Limb (tissue), 2 donors: ENCODE results near the gene GALNT7.
A peak's percentile ranks its signal among the peaks of the same experiment; 100 is the strongest.
"Not testable (repeated sequence)": the region's sequence is repeated elsewhere in the genome, so short reads cannot be mapped to it uniquely, and the experiment has no call there.

Experiments
- DNase-seq, 2 donors: peaks; one replicate each; pipeline ENCODE4 v3.0.0-alpha.2; 2016; ENCODE audit errors: extremely low spot score in 2 of 2

The GALNT7 gene, protein sequence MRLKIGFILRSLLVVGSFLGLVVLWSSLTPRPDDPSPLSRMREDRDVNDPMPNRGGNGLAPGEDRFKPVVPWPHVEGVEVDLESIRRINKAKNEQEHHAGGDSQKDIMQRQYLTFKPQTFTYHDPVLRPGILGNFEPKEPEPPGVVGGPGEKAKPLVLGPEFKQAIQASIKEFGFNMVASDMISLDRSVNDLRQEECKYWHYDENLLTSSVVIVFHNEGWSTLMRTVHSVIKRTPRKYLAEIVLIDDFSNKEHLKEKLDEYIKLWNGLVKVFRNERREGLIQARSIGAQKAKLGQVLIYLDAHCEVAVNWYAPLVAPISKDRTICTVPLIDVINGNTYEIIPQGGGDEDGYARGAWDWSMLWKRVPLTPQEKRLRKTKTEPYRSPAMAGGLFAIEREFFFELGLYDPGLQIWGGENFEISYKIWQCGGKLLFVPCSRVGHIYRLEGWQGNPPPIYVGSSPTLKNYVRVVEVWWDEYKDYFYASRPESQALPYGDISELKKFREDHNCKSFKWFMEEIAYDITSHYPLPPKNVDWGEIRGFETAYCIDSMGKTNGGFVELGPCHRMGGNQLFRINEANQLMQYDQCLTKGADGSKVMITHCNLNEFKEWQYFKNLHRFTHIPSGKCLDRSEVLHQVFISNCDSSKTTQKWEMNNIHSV

DNA sequence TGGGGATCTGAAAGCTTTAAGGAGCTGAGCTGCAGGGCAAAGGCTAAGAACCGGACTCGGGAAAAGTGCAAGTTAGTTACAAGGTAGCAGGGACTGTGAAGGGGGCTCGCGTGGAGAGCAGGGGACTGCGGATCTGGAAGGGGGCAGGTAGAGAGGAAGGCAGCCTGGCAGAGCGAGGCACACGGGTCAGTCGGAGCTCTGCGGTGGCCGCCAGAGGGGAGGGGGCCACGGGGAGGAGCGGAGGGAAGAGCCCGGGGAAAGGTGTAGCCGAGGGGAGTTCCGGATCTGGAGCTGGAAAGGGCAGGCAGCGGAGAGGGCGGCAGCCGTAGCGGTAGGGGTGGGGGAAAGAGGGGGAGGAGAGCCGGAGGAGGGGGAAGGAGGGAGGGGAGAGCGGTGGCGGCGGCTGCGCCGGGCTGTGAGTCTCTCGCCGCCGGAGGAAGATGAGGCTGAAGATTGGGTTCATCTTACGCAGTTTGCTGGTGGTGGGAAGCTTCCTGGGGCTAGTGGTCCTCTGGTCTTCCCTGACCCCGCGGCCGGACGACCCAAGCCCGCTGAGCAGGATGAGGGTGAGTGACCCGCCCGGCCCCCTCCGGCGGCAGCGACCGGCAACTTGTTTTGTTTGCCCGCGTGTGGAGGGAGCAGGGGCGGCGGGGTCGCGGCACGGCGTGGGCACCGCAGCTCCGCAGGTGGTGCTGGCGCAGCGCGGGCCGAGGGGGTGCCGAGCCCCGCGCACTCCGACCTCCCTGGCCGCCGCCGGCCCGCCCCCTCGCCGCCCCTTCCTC, at the start of gene GALNT7:
TSS of gene GALNT7 (plus strand) at position 416 of the 782 bp plus-strand sequence. CDS start at position 441, 25 bp downstream.
- peak; percentile 79 to 88 for DNase-seq

DNA sequence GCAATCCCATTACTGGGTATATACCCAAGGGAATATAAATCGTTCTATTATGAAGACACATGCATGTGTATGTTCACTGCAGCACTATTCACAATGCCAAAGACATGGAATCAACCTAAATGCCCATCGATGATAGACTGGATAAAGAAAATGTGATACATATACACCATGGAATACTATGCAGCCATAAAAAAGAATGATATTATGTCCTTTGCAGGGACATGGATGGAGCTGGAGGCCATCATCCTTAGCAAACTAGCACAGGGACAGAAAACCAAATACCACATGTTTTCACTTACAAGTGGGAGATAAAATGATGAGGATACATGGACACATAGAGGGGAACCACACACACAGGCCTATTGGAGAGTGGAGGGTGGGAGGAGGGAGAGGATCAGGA, 49.8 kb upstream of the GALNT7 start:
- not testable (repeated sequence) for DNase-seq

DNA sequence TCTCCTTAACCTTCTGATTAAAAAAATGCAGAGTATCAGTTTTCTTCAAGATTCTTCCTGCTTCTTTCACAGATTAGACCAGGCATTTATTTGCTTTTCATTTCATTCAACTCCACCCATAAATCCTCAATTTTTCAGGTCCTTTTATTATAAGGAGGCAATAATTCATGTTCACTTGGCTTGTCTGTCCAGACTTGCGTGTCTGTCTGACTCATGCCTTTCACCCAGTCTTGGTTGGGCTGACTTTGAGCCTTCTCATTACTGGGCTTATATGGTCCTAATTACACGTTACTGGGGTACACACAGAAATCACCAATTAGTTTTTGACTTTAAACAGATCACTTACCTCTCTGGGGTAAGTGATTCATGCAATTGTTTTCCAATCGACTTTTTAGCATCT, 48.8 kb upstream of the GALNT7 start:
- no peak for DNase-seq

DNA sequence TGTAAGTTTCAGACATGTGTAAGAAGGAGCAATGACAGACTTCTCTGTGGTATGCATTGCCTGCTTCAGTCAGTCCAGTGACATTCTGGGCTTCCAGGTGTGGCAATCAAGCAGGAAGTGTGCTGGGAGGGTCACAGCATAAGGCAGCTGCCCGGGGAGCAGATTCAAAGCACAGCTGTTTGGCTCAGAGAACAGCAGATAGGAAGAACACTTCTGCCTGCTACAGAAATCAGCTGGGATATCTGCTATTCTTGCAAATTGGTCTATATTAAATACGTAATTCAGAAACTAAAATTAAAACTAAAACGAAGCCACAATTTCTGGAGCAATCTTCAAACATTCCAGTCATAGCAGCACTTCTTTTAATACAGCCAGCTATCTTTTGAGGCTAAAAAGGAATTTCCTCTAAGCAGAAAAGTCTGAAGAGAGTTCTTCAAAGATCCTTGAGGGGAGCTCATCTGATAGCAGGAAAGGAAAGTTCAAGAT, 47.5 kb upstream of the GALNT7 start:
- DNase-seq, result peak; percentile 32 to 51

DNA sequence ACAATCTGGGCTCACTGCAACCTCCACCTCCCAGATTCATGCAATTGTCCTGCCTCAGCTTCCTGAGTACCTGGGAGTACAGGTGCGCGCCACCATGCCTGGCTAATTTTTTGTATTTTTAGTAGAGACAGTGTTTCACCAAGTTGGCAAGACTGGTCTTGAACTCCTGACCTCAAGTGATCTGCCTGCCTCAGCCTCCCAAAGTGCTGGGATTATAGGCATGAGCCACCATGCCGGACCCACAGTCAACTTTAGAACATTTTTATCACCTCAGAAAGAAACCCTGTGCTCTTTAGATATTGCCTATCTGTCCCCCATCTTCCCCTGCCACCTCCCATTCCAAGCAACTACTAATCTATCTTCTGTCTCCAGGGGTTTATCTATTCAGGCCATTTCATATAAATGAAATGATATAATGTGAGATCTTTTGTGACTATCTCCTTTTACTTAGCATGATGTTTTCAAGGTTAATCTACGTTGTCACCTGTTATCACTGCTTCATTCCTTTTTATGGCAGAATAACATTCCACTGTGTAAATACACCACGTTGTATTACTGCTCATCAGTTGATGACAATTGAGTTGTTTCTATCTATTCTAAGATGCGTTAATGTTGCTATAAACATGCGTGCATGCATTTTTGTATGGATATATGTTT, 44.3 kb upstream of the GALNT7 start:
- DNase-seq, result no peak

DNA sequence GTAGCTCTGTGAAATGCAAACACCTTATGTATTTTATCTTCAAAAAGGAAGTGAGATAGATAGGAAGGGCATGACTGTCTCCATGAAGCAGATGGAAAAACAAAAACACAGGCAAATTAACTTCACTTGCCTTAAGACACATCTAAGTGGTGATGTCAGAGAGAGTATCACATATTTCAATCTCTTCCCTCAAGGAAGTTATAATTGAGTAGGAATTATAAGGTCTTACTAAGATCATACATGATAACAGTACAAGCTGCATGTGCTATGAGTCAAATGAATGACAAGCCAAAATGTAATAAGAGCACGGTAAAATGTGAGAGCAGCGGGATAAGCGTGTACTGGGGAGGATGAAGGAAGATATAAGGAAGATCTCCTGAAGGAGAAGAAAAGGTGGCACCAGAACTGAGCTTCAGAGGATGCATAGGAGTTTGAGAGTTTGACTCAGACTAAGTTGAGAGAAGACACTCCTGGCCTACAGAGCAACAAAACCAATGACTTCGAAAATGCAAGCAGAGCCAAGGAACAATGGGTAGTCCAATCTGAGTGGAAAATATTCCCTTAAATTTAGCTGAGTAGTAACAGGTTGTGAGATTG, 43.3 kb upstream of the GALNT7 start:
- no peak for DNase-seq

DNA sequence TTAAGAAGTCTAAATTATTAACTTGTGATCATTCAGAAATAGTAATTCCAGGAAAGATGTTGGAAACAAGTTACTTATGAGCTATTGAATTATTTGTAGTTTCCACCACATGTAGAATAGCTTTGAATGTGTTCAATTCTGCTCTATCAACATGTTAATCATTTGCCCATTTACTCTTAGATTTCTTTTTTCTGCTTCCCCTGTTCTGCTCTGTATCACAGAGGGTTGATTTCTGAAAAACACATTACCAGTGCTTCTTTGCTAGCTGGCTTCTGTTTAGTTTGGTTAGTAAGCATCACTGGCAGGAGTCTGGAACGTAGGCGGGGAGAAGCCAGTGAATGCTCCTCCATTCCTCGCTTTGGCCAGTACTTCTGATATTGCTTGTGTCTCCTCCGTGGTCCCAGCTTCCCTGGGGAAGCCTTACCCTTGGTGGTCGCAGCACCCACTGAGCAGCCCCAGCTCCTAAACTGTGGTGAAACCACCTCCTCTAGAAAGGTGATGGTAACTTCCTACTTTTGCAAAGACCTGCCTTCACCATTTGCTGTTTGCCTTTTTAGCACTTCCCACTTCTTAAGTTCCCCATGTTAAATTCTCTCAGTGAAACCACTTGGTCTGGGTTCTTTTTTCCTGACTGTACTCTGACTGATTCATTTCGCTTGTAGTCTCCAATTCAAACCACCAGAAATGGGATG, 40.3 kb upstream of the GALNT7 start:
- no peak for DNase-seq

DNA sequence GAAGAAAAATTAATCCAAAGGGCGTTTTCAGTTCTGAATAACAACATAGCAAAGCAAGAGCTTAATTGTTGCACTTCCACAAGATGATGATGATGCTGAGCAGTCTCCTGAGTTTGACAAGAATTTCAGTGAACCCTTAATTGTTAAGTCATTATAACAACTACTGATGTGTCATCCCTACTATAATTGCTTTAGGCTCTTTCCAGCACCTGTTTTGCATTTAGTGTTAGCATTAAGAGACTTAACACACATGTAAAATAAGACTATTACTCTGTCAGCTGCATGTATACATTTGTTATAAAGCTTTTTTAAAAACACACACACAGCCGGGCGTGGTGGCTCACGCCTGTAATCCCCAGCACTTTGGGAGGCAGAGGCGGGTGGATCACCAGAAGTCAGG, 37.9 kb upstream of the GALNT7 start:
- DNase-seq, result no peak

DNA sequence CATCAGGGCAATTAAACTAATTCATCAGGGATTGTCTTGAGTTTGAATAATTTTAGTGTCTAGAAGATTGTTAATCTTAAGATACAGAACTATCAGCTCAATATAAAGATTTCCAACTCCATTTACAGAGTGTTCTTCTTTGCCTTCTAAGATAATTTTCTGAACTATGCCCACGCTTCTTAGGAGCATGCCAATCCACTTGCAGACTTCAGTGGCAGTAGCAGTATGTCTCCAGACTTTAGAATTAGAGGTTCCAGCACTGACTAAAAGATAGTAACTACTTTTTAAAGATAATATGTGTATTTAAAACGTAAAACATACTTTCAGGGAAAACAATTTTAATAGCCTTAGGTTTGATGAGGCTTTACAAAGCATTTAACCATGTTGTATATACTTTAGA, 34.2 kb upstream of the GALNT7 start:
- no peak for DNase-seq

DNA sequence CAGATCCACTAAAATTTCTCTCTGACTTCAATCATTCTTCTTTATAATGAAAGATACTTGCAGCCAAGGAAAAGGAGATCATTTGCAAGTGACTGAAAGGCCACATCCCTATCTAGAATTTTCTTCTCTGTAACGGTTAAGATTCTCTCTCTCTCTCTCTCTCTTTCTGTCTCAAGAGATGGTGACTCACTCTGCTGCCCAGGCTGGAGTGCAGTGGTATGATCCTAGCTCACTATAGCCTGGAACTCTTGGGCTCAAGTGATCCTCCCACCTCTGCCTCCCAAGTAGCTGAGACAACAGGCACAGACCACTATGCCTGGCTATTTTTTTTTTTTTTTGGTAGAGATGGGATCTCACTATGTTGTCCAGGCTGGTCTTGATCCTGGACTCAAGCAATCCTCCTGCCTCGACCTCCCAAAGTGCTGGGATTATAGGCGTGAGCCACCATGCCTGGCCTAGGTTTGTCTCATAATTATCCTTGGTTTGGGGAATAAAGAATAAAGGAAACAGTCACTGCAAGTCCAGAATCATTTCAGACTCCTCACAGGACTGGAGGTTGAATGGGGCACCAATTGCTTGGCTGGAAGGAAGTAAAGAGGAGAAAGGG, 33.3 kb upstream of the GALNT7 start:
- no peak for DNase-seq

DNA sequence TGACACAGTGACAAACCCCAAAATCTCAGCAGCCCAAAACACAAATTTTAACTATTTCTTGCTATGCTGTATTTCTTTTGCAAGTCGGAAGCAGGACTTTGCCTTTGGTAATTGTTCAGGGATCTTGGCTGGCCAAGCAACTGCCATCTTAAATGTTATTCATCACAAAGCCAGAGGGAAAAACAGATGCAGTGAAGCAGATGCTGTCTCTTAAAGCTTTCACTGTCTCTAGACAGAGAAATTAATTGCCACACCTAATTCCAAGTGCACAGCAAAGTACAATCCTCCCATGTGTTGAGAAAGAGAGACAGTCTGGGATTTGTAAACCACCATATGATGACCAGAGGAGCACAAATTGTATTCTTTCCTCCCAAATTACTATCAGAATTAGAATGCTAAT, 30.0 kb upstream of the GALNT7 start:
- DNase-seq, result peak in 1 of 2 donors; percentile 14

DNA sequence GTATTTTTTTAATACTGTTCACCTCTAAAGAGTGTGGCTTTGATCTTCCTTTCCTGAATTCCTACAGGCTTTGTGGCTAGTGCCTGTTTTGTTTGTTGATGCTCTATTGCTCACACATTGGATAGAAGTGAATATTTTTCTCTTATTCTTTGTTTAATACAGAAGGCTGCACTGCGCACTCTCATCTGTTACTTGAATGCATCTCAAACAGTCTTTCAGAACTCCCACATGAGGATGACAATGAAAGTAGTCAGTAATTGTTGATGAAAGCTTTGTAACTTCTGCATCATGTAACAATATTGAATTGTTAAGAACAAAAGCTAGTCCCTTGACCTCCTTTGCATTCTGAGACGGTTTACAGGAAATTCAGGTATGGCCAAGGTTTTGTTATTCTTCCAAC, 29.1 kb upstream of the GALNT7 start:
- DNase-seq, result no peak

DNA sequence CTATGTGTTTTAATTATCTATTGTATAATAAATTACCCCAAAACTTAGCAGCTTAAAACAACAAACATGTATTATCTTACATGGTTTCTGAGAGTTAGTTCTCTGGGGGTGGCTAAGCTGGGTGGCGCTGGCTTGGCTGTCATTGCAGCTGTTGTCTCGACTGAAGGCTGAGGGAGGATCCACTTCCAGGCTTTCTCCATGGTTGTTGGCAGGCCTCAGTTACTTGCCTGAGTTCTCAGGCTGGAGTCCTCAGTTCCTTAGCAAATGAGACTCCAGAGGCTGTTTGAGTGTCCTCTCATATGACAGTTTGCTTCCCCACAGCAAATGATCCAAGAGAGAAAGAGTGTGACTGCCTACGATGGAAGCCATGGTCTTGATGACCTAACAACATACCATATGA, 23.5 kb upstream of the GALNT7 start:
- no peak for DNase-seq

DNA sequence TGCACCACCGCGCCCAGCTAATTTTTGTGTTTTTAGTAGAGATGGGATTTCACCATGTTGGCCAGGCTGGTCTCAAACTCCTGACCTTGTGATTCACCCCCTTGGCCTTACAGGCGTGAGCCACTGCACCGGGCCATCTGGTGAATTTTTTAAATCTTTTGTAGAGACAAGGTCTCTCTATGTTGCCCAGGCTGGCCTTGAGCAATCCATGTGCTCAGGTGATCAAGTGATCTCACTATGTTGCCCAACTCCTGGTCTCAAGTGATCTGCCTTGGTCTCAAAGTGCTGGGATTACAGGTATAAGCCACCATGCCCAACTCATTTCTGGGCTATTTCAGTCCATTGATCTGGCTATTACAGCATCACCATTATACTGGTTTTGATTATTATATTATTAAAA, 22.2 kb upstream of the GALNT7 start:
- DNase-seq, result no peak

DNA sequence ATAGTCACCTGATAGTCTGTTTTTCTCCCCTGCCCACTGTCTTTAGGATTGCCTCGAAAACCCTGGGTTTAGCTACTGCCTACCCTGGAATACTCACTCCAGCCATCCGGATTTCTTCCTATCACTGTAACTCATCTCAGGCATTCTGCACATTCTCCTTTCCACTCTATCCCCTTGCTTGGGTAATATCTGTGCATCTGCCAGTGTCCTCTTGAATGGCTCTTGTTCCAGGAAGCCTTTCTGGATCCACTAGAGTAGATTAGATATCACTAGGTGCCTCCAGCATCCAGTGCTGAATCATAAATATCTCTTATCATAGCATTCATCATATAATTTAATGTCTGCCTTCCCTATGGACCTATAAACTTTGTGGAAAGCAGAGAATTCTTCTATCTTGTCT, 17.1 kb upstream of the GALNT7 start:
- DNase-seq, result no peak

DNA sequence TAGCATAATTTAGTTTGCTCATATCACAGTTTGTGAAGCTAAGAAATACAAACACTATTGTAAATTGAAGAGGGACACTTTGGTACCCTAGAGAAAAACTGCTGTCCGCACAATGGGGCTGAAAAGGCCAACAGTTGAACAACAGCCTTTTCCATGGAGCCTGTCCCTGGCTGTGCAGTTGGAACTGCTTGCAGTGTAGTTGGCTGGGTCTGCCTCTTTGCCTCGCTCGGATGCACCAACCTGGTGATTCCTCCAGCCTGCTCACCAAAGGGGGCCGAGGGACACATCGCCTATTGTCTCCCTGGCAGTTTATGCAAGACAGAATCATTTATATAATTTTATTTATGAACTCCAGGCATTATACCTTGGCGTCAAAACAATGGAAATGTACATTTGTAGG, 16.5 kb upstream of the GALNT7 start:
- no peak for DNase-seq

DNA sequence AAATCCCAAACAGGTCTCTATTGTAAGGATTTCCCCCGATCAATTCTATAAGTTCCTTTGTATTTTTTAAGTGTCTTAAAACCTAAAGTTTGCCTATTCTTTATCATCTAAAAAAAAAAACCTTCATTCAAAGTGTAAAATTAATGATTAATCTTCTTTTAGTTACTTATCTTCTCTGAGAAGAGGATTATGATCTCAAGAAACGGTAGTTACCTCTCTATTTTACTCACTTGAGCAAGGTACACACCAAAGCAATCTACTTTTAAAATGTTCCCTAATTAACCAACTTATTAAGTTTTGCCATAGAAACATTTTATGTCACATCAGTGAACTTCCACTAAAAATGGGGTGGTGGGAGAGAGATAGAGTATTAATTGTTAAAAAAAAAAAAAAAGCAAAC, 15.2 kb upstream of the GALNT7 start:
- DNase-seq, result no peak

DNA sequence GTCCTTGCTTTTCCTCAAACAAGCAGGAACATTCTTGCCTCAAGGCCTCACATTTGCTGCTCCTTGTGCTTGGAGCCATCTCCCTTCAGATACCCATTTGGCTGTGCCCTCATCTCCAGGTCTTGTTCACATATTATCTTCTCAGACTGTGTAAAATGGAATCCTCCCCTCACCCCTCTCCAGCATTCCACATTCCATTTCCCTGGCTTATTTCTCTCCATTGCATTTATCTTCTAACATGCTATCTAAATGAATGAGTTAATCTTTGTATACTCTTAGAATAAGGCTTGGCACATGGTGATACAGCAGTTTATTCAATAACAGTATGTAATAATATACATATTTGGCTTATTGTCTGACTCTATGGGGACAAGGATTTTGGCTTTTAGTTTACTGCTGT, 8.8 kb upstream of the GALNT7 start:
- DNase-seq, result no peak

DNA sequence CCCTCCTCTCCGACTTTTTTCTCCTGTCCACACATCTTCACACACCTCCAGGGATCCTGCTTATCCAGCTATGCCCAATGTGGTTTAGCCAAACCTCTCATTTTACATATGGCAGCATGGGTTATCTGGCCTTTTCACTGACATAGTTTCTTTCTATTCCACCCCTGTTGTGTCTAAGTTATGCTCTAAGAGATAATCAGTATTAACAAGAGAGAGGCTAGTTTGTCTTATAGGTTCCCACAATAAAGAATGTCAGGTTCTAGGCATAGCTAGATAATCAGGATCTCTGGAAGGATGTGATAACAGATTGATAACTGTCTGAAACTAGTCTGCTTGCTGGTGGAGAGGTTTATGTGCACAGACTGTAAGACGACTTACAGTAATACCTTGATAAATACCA, 7.7 kb upstream of the GALNT7 start:
- no peak for DNase-seq

DNA sequence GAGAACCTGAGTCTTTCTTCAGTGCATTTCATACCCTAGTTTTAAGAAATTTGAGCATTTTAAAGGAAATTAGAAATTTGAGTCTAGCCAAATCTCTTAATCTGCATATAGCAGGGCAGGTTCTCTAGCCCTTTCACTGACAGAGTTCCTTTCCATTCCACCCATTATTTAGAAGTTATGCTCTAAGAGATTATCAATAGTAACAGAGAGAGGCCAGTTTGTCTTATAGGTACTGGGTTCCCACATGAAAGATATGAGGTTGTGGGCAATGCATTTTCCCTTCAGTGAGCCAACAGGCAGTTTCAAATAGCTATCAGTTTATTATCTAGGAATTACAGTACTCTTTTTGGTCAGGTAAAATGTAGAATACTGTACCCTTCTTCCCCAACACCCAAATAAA, 7.3 kb upstream of the GALNT7 start:
- DNase-seq, result no peak
